Ascending aorta (tissue), 2 donors: ENCODE measurements around the gene ARGLU1. TPM values are rescaled to one million over a fixed set of nuclear protein-coding genes. Genes with fewer than 3 reads are reported as not detected.
A peak's percentile ranks its signal among the peaks of the same experiment; 100 is the strongest.

Experiments
- DNase-seq, 2 donors: peaks; one replicate each; pipeline ENCODE4 v3.0.0-alpha.2; 2019; ENCODE audit warnings: low spot score in 2 of 2
- H3K27ac ChIP-seq, 2 donors: fragments of 200-600 bp; sonication (generic); one replicate each; pipeline ENCODE4 v1.5.1; 2016 to 2017; ENCODE audit warnings: mild to moderate bottlenecking in 1 of 2
- H3K27me3 ChIP-seq: fragments of 200-600 bp; sonication (generic); one replicate; pipeline ENCODE4 v1.5.1; 2017
- H3K36me3 ChIP-seq, 2 donors: fragments of 200-600 bp; sonication (generic); one replicate each; pipeline ENCODE4 v1.5.1; 2016
- H3K4me1 ChIP-seq, 2 donors: fragments of 200-600 bp; sonication (generic); one replicate each; pipeline ENCODE4 v1.5.1; 2016 to 2017; ENCODE audit warnings: mild to moderate bottlenecking in 1 of 2
- H3K4me3 ChIP-seq, 2 donors: fragments of 200-600 bp; sonication (generic); one replicate each; pipeline ENCODE4 v1.5.1; 2016 to 2017; ENCODE audit warnings: mild to moderate bottlenecking in 1 of 2
- H3K9me3 ChIP-seq, 2 donors: fragments of 200-600 bp; sonication (generic); one replicate each; pipeline ENCODE4 v1.5.1; 2016
- CTCF ChIP-seq, 3 experiments: fragments of 200-600 bp in 2 of 3; fragments of 450-650 bp in 1 of 3; sonication (generic) in 2 of 3; IDR thresholded peaks; one replicate each; pipeline ENCODE4 v1.5.1; 2016 to 2019; ENCODE audit warnings: antibody characterized with exemption in 3 of 3, mild to moderate bottlenecking in 1 of 3, moderate library complexity in 1 of 3
- intact Hi-C: fragments of 100-400 bp; cut with DNase I; formaldehyde crosslinking; loops from one replicate; pipeline ENCODE4 v1.15.1; 2023
- total RNA-seq: library from RNA; depleted of rRNA; stranded (reverse); fragments of >200 nt; gene quantifications from one replicate; pipeline ENCODE4 v1.1.0, GENCODE V29; 2016

Gene ARGLU1
- total RNA-seq, 1 donor from 2014 or later, result 79.7 TPM

GRCh38 chr13:106565127-106565775 is 2.7 kb downstream of the ARGLU1 start:
- Histone ChIP-seq H3K27ac (no peak overlapping the region), H3K4me3 (peak overlapping the region; percentile 83 to 93), H3K36me3 (no peaks in the 10 kb centered on the region), H3K27me3 (no peaks in the 10 kb centered on the region), H3K4me1 (peaks cover 0 to 45% of the 10 kb centered on the region in 2 donors), H3K9me3 (no peaks in the 10 kb centered on the region)
- intact Hi-C loops, result loop anchor here (10.0 kb wide), 2 partner anchors 460 to 560 kb away; no protein-coding TSS in a partner anchor
- DNase-seq, result no peak
- no peak for TF ChIP-seq CTCF (IDR thresholded peaks at IDR 0.05)

- intact Hi-C loops, result loop anchor here (10.0 kb wide), 2 partner anchors 462 to 562 kb away; no protein-coding TSS in a partner anchor
- H3K36me3 ChIP-seq, result peaks cover 18 to 19% of the 10 kb centered on the region in 2 donors
- no peaks in the 10 kb centered on the region for H3K27me3 ChIP-seq
- H3K27ac ChIP-seq, result no peak overlapping the region
- no peak for TF ChIP-seq CTCF (IDR thresholded peaks at IDR 0.05)
- H3K4me1 ChIP-seq, result peaks cover 0 to 51% of the 10 kb centered on the region in 2 donors
- no peak overlapping the region for H3K4me3 ChIP-seq
- no peak for DNase-seq
- no peaks in the 10 kb centered on the region for H3K9me3 ChIP-seq
Measured at GRCh38 chr13:106562301-106562700, 5.6 kb downstream of the ARGLU1 start.

GRCh38 chr13:106561551-106562170 is 6.3 kb downstream of the ARGLU1 start:
- no peak for TF ChIP-seq CTCF (IDR thresholded peaks at IDR 0.05)
- peak overlapping the region in 1 of 2 donors; percentile 6 for H3K4me3 ChIP-seq
- H3K4me1 ChIP-seq, result peaks cover 0 to 52% of the 10 kb centered on the region in 2 donors
- peaks cover 22 to 25% of the 10 kb centered on the region in 2 donors for H3K36me3 ChIP-seq
- no peaks in the 10 kb centered on the region for H3K9me3 ChIP-seq
- DNase-seq, result no peak
- H3K27me3 ChIP-seq, result no peaks in the 10 kb centered on the region
- H3K27ac ChIP-seq, result peak overlapping the region; percentile 31 to 40
- intact Hi-C loops, result loop anchor here (10.0 kb wide), 2 partner anchors 463 to 563 kb away; no protein-coding TSS in a partner anchor

- no peak for TF ChIP-seq CTCF (IDR thresholded peaks at IDR 0.05)
- Histone ChIP-seq H3K36me3 (peaks cover 31 to 32% of the 10 kb centered on the region in 2 donors), H3K4me3 (no peak overlapping the region), H3K27ac (peak overlapping the region in 1 of 2 donors; percentile 42), H3K4me1 (peaks cover 0 to 51% of the 10 kb centered on the region in 2 donors), H3K27me3 (no peaks in the 10 kb centered on the region), H3K9me3 (no peaks in the 10 kb centered on the region)
- intact Hi-C loops, result loop anchor here (10.0 kb wide), 2 partner anchors 464 to 564 kb away; no protein-coding TSS in a partner anchor
- no peak for DNase-seq
Measured at GRCh38 chr13:106560821-106561220, 7.1 kb downstream of the ARGLU1 start.

GRCh38 chr13:106558527-106558926 is 9.4 kb downstream of the ARGLU1 start:
- Histone ChIP-seq H3K4me1 (peaks cover 0 to 32% of the 10 kb centered on the region in 2 donors), H3K27ac (peak overlapping the region in 1 of 2 donors; percentile 30), H3K27me3 (no peaks in the 10 kb centered on the region), H3K36me3 (peaks cover 43 to 55% of the 10 kb centered on the region in 2 donors), H3K4me3 (no peak overlapping the region), H3K9me3 (no peaks in the 10 kb centered on the region)
- intact Hi-C loops, result no loop called here
- TF ChIP-seq CTCF (IDR thresholded peaks at IDR 0.05), result no peak
- DNase-seq, result no peak
